NCI-H1694 (cell line): ENCODE results near the gene FAM20C.

Source experiments
- DNase-seq: peaks from one replicate; lab custom pipeline; 2025; lab: John Stamatoyannopoulos, UW

FAM20C gene

DNA sequence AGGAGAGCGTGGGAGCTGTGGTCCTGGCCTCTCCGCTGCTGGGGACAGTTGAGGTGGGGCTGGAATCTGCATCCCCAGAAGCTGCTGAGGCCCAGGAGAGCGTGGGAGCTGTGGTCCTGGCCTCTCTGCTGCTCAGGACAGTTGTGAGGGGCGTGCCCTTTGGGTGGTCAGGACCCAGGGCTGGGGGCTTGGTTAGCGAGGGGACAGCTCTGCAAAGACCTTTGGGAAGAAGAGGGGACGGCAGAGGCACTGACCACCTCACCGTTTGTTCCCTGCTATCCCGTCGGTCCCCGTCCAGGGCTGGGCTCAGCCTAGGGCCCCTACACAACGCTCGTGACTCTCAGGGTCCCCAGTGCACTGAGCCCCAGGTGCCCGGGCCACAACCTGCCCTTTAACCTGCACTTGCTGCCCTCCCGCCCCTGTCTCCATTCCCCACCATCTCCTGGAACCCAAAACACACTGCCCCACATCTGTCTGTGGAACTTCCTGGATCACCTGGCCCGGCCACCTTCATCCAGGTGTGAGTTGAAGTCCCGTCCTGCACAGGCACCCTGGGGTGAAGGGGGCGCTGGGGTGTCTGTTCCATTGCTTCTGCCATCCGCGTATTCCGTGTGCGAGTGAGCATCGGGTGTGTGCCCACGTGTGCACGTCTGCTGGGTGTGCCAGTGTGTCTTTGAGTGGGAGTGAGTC lies 111.7 kb downstream of the FAM20C start:
- DNase-seq, result no peak

DNA sequence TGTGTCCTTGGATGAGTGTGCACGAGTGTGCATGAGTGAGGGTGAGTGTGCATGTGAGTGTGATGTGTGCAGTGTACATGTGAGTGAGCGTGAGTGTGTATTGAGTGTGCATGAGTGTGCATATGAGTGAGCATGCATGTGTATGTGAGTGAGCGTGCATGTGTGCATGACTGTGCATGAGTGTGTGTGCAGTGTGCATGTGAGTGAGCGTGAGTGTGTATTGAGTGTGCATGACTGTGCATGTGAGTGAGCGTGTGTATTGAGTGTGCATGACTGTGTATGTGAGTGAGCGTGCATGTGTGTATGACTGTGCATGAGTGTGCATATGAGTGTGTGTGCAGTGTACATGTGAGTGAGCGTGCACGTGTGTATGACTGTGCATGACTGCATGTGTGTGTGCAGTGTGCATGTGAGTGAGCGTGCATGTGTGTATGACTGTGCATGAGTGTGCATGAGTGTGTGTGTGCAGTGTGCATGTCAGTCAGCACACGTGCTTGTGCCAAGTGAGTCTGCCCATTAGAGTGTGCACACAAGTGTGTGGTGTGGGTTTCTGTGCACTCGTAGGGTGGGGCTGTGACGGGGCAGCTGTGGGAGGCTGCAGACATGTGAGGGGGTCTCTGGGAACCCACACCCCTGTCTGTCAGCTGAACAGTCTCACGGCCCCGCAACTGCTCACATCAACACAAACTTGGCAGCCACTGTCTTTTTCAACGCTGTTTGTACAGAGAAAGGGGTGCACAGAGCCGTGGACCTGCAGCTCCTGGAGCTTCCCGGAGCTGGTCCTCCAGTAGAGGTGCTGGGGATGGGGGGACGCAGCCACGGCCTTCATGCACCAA lies 112.4 kb downstream of the FAM20C start:
- DNase-seq, result no peak

DNA sequence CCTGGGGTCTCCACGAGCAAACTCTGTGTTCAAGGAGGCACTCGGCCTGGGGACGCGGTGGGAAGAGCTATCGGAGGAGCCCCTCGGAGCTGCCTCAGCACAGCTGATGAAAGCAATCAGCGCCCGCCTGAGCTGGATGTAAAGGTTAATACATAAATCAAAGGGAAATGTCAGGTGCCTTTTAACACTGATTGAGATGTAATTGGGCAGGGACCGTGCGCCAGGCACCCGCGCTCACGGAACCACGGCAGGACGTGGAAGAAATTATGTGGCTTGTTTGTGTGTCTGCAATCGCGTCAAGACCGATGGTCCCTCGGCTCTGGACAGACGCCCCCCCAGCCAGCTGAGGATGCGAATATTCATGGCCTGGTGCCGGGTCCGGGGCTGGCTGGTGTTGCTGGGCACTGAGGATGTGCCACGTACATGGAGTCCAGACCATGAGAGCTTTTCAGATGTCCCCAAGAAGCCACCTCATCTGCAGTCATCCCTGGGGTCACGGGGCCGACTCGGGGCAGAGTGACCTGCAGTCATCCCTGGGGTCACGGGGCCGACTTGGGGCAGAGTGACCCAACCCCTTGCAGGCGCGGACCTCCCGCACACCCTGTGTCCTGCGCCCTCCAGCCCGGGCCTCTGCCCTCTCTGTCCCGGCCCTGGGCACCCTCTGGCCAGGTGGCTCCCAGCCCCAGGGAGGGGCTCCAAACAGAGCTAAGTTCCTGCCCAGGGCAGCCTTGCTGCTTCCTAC lies 113.2 kb downstream of the FAM20C start:
- DNase-seq, result no peak

DNA sequence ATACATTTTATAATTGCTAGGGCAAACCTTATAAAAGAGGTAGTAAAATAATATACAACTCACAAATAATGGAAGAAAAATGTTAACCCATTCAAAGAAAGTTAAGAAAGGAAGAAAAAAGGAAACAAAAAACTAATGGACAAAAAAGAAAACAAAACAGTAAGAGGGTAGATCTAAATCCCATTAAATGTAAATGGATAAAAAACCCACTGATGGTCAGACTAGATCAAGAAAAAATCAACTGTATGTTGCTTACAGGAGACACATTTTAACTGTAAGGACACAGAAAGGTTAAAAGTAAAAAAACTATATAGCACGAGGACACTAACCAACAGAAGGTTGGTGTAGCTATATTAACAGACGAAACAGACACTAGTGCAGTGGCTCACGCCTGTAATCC lies 115.6 kb downstream of the FAM20C start:
- DNase-seq, result no peak

DNA sequence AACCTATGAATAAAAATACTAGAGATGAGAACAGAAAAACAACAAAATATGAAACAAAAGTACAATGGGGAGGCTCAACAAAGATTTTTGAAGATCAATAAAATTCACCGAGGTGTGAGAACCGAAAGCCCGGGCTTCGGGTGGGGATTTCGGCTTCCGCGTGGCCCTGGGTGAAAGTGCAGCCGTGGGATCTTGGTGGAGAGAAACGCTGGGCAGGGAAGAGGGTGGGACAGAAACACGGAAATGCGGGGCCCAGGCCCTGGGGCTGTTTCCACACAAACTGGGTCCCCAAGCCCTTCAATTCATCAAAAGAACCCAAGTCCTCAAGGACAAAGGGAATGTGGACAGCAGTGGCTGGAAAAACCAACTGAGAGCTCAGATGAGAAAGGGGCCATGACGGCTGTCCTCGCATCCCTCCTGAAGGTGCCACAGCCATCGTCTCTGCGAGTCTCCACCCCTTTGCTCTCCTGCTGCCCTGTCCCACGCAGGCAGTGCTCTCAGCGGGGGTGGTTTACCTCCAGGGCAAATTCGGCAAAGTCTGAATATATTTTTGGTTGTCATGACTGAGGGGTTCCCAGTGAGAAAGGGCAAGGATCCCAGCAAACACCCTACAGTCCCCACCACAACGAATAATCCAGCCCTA lies 117.3 kb downstream of the FAM20C start:
- no peak for DNase-seq
